HG02642 (cell line): ENCODE results near the gene TMED1.
"Not testable (repeated sequence)": the region's sequence is repeated elsewhere in the genome, so short reads cannot be mapped to it uniquely, and the experiment has no call there.

Experiments used
- ATAC-seq: cut with Tn5 transposase; IDR thresholded peaks from one replicate; pipeline ENCODE4 v1.9.1; 2021; ENCODE audit warnings: mild to moderate bottlenecking; ENCODE audit not compliant: unreplicated experiment, poor library complexity

The TMED1 gene

DNA sequence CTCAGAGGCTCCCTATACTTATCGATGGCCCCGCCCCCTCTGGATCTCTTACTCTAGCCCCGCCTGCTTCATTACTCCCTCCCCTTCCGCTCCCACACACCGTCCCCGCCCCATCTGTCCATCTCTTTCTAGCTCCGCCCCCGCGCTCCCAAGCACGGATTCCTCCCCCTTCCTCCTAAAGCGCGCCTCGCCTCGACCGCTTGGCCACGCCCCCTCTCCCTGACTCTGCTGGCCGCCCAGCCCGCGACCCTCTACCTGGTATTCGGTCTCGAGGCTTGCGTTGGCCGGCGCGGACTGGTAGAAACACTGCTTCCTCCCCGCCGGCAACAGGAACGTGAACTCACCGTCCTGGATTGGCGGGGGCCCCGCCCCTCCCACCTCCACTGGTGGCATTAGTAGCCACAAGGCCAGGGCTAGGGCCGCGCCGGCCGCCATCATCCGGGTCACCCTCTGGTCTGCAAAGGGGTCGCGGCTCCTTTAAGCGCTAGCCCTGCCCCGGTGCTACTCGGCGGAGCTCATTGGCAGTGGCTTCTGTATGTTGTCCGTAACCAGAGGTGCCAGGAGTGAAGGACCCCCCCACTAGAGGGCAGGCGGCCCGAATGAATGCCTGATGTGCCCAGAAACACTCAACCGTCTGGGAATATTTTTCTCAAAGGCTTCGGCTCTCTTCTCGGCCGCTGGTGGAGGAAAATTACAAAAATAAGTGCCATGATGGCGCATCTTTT lies at the start of gene TMED1:
TSS of gene TMED1 (minus strand) at position 459 of the 725 bp plus-strand sequence. CDS start at position 438, 21 bp downstream.
- peak; percentile 79 for ATAC-seq

- no peak for ATAC-seq
Measured at GRCh38 chr19:10885201-10886169, 49.5 kb upstream of the TMED1 start.

DNA sequence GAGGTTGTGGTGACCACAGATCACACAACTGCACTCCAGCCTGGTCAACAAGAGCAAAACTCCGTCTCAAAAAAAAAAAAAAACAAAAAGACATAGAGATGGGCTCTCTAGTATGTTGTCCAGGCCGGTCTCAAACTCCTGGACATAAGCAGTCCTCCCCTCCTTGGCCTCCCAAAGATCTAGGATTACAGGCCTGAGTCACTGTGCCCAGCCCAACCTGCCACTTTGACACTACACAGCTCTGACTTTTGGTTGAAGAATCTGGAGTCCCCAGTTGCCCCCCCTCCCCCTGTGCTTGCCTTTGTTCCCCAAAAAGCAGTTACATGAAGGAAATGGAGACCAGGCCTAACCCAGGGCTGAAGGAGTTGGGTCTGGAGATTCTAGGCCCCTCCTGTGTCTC lies 48.3 kb upstream of the TMED1 start:
- no peak for ATAC-seq

GRCh38 chr19:10882108-10882457 lies 46.1 kb upstream of the TMED1 start:
- no peak for ATAC-seq

- no peak for ATAC-seq
Measured at GRCh38 chr19:10881403-10882107, 45.5 kb upstream of the TMED1 start.

DNA sequence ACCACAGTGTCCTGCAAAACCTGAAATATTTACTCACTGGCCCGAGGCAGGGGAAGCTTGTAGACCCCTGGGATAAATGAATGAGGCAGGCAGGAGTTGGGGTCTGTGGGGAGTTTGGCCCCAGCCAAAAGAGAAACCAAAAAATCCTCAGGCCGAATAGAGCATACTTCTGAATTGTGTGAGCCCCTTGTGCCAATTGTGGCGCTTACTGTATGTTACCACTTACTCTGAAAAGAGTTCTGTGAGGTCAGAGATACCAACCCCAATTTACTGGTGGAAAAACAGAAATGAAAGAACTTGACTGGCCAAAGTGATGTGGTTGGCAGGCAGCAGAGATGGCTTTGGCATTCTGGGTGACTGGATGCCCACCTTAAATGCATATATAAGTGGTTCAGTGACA lies 42.2 kb upstream of the TMED1 start:
- no peak for ATAC-seq

- ATAC-seq = not testable (repeated sequence)
Measured at GRCh38 chr19:10877608-10878007, 41.6 kb upstream of the TMED1 start.

GRCh38 chr19:10876459-10877240 lies 40.6 kb upstream of the TMED1 start:
- ATAC-seq = peak; percentile 50

DNA sequence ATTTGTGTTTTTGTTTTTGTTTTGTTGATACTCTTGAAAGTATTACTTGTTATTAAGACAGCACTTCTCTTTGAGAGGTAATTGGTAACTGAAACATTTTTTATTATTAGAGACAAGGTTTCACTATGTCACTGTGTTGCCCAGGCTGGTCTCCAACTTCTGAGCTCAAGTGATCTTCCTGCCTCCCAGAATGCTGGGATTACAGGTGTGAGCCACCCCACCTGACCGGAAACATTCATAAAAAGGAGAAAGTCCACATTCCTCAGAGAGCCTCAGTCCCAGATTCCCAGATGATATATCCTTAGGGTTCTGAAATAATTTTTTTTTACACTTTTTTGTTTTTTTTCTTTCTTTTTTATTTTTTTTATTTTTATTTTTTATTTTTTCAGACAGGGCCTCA lies 38.0 kb upstream of the TMED1 start:
- ATAC-seq = no peak

DNA sequence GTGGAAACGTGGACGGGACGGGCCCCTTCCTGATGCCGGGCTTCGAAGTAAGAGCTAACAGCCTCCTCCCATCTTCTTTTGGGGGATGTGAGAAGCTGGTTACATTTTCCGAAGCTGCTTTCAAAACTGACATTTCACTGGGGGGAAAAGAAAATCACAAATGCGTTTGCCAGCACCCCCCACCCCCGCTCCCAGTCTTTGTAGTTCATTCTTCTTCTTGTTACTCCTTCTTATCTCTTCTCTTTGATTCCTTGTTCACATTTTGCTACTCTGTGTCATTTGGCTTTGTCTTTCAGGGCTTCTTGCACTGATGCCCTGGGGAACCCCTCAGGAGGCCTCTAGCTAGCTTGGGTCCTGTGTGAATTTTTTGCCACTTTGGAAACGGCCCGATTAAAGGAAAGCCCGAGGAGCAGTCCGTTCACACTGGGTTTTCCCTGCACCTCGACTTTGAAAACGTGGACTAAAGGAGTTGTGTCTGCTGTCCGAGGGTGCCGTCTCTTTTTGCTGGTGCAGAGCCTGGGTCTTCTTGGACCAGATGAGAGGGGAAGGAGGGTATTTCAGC lies 36.6 kb upstream of the TMED1 start:
- ATAC-seq = no peak

DNA sequence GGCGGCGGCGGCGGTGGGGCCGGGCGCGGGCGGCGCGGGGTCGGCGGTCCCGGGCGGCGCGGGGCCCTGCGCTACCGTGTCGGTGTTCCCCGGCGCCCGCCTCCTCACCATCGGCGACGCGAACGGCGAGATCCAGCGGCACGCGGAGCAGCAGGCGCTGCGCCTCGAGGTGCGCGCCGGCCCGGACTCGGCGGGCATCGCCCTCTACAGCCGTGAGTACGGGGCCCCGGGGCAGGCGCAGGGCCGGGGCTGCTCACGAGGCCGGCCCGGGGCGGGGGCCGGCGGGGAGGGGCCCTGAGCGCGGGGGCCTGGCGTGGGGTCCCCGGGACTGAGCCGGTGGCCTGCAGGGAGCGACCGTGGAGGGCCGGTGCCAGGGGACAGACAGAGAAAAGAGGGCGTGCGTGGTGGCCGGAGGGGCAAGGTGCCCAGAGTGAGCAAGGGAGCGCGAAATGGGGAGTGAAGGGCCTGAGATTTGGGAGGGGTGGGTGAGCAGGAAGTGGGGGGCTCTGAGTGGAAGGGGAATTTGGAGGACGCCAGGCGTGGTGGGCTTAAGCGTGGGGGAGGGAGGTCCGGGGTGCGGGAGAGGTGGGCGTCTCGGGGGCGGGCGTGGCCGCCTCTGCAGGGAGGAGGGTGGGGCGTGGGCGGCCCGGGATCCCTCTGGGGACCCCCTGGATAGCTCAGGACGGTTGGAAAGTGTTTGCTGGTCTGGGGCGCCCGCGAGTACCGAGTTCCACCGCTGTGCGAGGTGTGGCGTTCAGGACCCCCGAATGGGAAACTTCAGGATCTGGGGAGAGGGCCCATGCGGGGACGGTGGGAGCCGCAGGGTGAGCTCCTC lies 35.9 kb upstream of the TMED1 start:
- ATAC-seq = peak; percentile 16

DNA sequence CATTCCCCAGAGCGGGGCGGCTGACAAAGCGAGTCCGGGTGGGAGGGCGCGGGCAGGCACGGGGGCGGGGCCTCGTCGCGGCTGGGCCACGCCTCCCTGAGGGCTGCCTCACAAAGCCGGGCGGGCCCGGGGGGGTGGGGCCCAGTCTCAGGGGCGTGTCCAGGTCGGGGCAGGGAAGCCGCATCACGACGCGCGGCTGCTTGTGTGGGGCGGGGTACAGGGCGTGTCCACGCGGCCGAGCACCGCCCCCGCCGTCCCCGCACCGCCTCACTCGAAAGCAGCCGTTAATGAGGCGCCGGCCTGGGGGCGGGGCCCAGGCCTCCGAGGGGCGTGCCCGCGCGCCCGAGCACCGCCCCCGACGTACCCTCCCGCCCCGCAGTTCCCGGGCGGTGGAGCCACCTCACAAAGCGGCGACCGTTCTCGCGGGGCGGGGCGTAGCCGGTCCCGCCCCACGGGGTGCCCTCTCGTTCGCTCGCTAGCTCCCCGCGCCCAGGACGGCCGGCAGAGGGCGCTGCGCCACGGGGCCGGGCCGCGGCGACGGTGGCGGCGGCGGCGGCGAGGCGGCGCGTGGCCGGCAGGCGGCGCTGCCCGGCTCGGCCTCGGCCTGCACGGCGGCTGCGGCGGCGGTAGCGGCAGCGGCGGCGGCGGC lies 35.1 kb upstream of the TMED1 start, which contains the start of gene CARM1:
TSS of gene CARM1 (plus strand) at position 599 of the 649 bp plus-strand sequence. CDS start 150 bp downstream, outside the sequence.
- ATAC-seq = peak; percentile 80

DNA sequence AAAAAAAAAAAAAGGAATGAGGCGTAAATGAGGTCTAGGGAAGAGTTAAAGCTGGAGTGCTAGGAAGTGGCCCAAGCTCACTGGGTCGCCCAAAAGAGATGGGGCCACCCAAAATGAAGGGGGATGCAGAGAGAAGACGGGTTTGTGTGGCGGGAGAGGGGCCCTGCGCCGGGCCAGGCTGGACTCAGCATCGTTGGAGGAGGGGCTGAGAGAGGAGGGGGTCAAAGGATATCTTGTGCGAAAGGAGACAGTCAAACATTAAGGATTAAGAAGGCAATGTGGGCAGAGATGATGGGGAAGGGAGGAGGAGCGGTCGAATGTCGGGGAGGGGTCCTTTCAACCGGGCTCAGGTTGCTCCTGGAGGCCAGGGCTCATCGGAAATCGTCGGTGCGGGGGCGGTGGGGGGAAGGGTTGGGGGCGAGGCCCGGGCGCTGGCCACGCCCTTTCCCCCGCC lies 34.5 kb upstream of the TMED1 start:
- no peak for ATAC-seq

DNA sequence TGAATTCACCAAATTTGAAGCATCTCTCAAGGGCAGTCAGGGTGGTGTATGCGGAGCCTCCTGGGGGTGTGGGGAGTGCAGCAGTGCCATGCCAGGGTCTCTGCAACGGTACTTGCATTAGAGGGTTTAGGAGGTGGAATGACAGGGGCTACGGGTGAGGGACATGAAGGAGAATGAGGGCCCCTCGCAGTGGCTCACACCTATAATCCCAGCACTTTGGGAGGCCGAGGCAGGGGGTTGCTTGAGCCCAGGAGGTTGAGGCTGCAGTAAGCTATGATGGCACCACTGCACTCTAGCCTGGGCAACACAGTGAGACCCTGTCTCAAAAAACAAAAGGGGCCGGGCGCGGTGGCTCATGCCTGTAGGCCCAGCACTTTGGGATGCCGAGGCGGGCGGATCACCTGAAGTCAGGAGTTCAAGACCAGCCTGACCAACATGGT lies 33.9 kb upstream of the TMED1 start:
- not testable (repeated sequence) for ATAC-seq

GRCh38 chr19:10868872-10869547 lies 33.0 kb upstream of the TMED1 start:
- no peak for ATAC-seq

- no peak for ATAC-seq
Measured at GRCh38 chr19:10866495-10866894, 30.5 kb upstream of the TMED1 start.

- peak; percentile 54 for ATAC-seq
Measured at GRCh38 chr19:10864538-10864899, 28.5 kb upstream of the TMED1 start.
